ENCODE data around the gene ARHGAP18.
A peak's percentile ranks its signal among the peaks of the same experiment; 100 is the strongest.

ARHGAP18 gene

GRCh38 chr6:129751384-129751783 is 41.4 kb upstream of the ARHGAP18 start:
- Histone ChIP-seq H3K4me2 (peak overlapping the region; percentile 2; the same call in 1 of the 2 replicates), H4K20me1 (ENCODE audit: insufficient read depth) (no peaks in the 10 kb centered on the region), H3K36me3 (ENCODE audit: insufficient read depth) (no peaks in the 10 kb centered on the region), H3K27ac (no peak overlapping the region), H3K27me3 (ENCODE audit: insufficient read depth, low read depth) (no peaks in the 10 kb centered on the region), H3K4me3 (IDR thresholded peaks at IDR 0.05; ENCODE audit: insufficient read depth, low read depth, low read length) (no peak overlapping the region), H3K79me2 (ENCODE audit: insufficient read depth, low read depth) (no peaks in the 10 kb centered on the region), H2AFZ (ENCODE audit: low read depth) (no peak overlapping the region), H3K4me1 (ENCODE audit: low read depth, poor library complexity, severe bottlenecking) (peaks cover 68% of the 10 kb centered on the region), H3K9ac (no peak overlapping the region)
- no peak for TF ChIP-seq CTCF (conservative IDR thresholded peaks at IDR 0.05; ENCODE audit: low read depth, low read length)

GRCh38 chr6:129750360-129750759 is 40.4 kb upstream of the ARHGAP18 start:
- Histone ChIP-seq H3K9ac (0 out of 2 replicates have a peak overlapping the region, but pooled peaks have one; percentile 31), H3K27ac (peak overlapping the region; percentile 73; the same call in 1 of the 2 replicates), H3K4me1 (ENCODE audit: low read depth, poor library complexity, severe bottlenecking) (peaks cover 68% of the 10 kb centered on the region), H3K4me3 (IDR thresholded peaks at IDR 0.05; ENCODE audit: insufficient read depth, low read depth, low read length) (no peak overlapping the region), H3K79me2 (ENCODE audit: insufficient read depth, low read depth) (no peaks in the 10 kb centered on the region), H3K4me2 (peak overlapping the region; percentile 83), H2AFZ (ENCODE audit: low read depth) (no peak overlapping the region), H4K20me1 (ENCODE audit: insufficient read depth) (no peaks in the 10 kb centered on the region), H3K36me3 (ENCODE audit: insufficient read depth) (no peaks in the 10 kb centered on the region), H3K27me3 (ENCODE audit: insufficient read depth, low read depth) (no peaks in the 10 kb centered on the region)
- no peak for TF ChIP-seq CTCF (conservative IDR thresholded peaks at IDR 0.05; ENCODE audit: low read depth, low read length)

GRCh38 chr6:129749749-129750120 is 39.8 kb upstream of the ARHGAP18 start:
- Histone ChIP-seq H3K79me2 (ENCODE audit: insufficient read depth, low read depth) (no peaks in the 10 kb centered on the region), H3K27me3 (ENCODE audit: insufficient read depth, low read depth) (no peaks in the 10 kb centered on the region), H4K20me1 (ENCODE audit: insufficient read depth) (no peaks in the 10 kb centered on the region), H2AFZ (ENCODE audit: low read depth) (peak overlapping the region; percentile 8; the same call in 1 of the 2 replicates), H3K27ac (peak overlapping the region; percentile 73), H3K4me2 (peak overlapping the region; percentile 83), H3K4me1 (ENCODE audit: low read depth, poor library complexity, severe bottlenecking) (peaks cover 68% of the 10 kb centered on the region), H3K36me3 (ENCODE audit: insufficient read depth) (no peaks in the 10 kb centered on the region), H3K9ac (peak overlapping the region; percentile 31; the same call in 1 of the 2 replicates), H3K4me3 (IDR thresholded peaks at IDR 0.05; ENCODE audit: insufficient read depth, low read depth, low read length) (no peak overlapping the region)
- no peak for TF ChIP-seq CTCF (conservative IDR thresholded peaks at IDR 0.05; ENCODE audit: low read depth, low read length)

GRCh38 chr6:129748901-129749748 is 39.1 kb upstream of the ARHGAP18 start:
- H3K9ac ChIP-seq: peak overlapping the region; percentile 31; the same call in 1 of the 2 replicates
- H3K36me3 ChIP-seq (ENCODE audit: insufficient read depth): no peaks in the 10 kb centered on the region
- H2AFZ ChIP-seq (ENCODE audit: low read depth): peak overlapping the region; percentile 8; the same call in 1 of the 2 replicates
- H4K20me1 ChIP-seq (ENCODE audit: insufficient read depth): no peaks in the 10 kb centered on the region
- peak overlapping the region; percentile 83 for H3K4me2 ChIP-seq
- no peaks in the 10 kb centered on the region for H3K27me3 ChIP-seq (ENCODE audit: insufficient read depth, low read depth)
- H3K79me2 ChIP-seq (ENCODE audit: insufficient read depth, low read depth): no peaks in the 10 kb centered on the region
- H3K4me3 ChIP-seq (IDR thresholded peaks at IDR 0.05; ENCODE audit: insufficient read depth, low read depth, low read length): no peak overlapping the region
- H3K27ac ChIP-seq: peak overlapping the region; percentile 73
- H3K4me1 ChIP-seq (ENCODE audit: low read depth, poor library complexity, severe bottlenecking): peaks cover 68% of the 10 kb centered on the region
- TF ChIP-seq CTCF (conservative IDR thresholded peaks at IDR 0.05; ENCODE audit: low read depth, low read length): no peak

Measured in KMS-11 (cell line).